K562 (cell line): ENCODE results near the gene PLD1. TPM values are rescaled to one million over a fixed set of nuclear protein-coding genes. Genes with fewer than 3 reads are reported as not detected.

Experiments used
- ATAC-seq: fragments of 200-7000 bp; cut with Tn5 transposase; 3 replicates; pipeline ENCODE4 v1.9.1; 2020; ENCODE audit warnings: moderate library complexity
- BruUV-seq: library from RNA; stranded (reverse); fragments of 400-500 nt; replicated peaks from 2 replicates; lab custom pipeline; 2021; lab: Mats Ljungman, UMichigan
- CTCF ChIA-PET: fragments of 300-600 bp; formaldehyde crosslinking; extraction: SDS; loops from one replicate; lab custom pipeline; 2021; ENCODE audit warnings: low intra/inter-chr PET ratio; lab: Yijun Ruan, JAX
- POLR2A ChIA-PET: fragments of 300-600, 350-650 bp; sonication (Branson Sonifier 250); formaldehyde crosslinking; extraction: SDS; loops from one replicate; lab custom pipeline; 2021; ENCODE audit warnings: antibody characterized with exemption, inconsistent platforms; lab: Yijun Ruan, JAX
- DNase-seq, 4 experiments: peaks; one replicate each; pipeline versions ENCODE4 v3.0.0 to v3.0.0-alpha.2; 2011 to 2018; ENCODE audit warnings: low spot score in 3 of 4, mixed read lengths in 3 of 4; ENCODE audit errors: extremely low read depth in 1 of 4
- FAIRE-seq: peaks from 2 replicates; lab custom pipeline; 2011; peaks lifted over from hg19 to GRCh38; lab: Jason Lieb, UNC
- H2AFZ ChIP-seq: 2 replicates; pipeline ENCODE4 v1.6.0; 2011; ENCODE audit warnings: low read depth, low read length, control low read depth, inconsistent platforms
- H3K27ac ChIP-seq: fragments of 200-600 bp; 3 replicates; pipeline ENCODE4 v1.8.0; 2011; ENCODE audit warnings: low read depth, mild to moderate bottlenecking, control low read depth, inconsistent platforms, low read length, moderate library complexity, mixed read lengths; ENCODE audit errors: extremely low read depth
- H3K27me3 ChIP-seq, 2 experiments: fragments of 300-600 bp in 1 of 2; 2 replicates in 1 of 2; 3 replicates in 1 of 2; pipeline versions ENCODE4 v1.6.0 to v1.8.0; 2011; ENCODE audit warnings: inconsistent platforms in 2 of 2, low read length in 2 of 2, mild to moderate bottlenecking in 1 of 2, mixed read lengths in 1 of 2, moderate library complexity in 1 of 2; ENCODE audit not compliant: control insufficient read depth in 2 of 2, insufficient read depth in 2 of 2
- H3K36me3 ChIP-seq: fragments of 300-600 bp; 3 replicates; pipeline ENCODE4 v1.8.0; 2011; ENCODE audit warnings: mild to moderate bottlenecking, low read length, inconsistent platforms; ENCODE audit not compliant: control insufficient read depth, insufficient read depth
- H3K4me1 ChIP-seq, 2 experiments: fragments of 200-600 bp in 1 of 2; replicated peaks in 1 of 2; 2 replicates in 1 of 2; 3 replicates in 1 of 2; pipeline versions ENCODE4 v1.5.1 to v1.8.0; 2011; ENCODE audit warnings: inconsistent platforms in 2 of 2, low read length in 2 of 2, mild to moderate bottlenecking in 1 of 2, mixed read lengths in 1 of 2, moderate library complexity in 1 of 2; ENCODE audit not compliant: control insufficient read depth in 2 of 2, insufficient read depth in 2 of 2
- H3K4me2 ChIP-seq: 2 replicates; pipeline ENCODE4 v1.6.1; 2011; ENCODE audit warnings: low read length, control low read depth, inconsistent platforms, mixed read lengths; ENCODE audit not compliant: insufficient read depth
- H3K4me3 ChIP-seq: fragments of 200-600 bp; sonication (generic), shearing (Covaris generic); 2 replicates; pipeline ENCODE4 v1.5.1; 2016; ENCODE audit warnings: control low read depth, inconsistent platforms
- H3K79me2 ChIP-seq: fragments of 200-600 bp; 3 replicates; pipeline ENCODE4 v1.8.0; 2011; ENCODE audit warnings: low read length, inconsistent platforms; ENCODE audit not compliant: control insufficient read depth, insufficient read depth
- H3K9ac ChIP-seq, 2 experiments: 2 replicates each; pipeline versions ENCODE4 v1.6.0 to v1.6.1; 2011; ENCODE audit warnings: low read depth in 2 of 2, low read length in 2 of 2, control low read depth in 1 of 2, inconsistent platforms in 1 of 2, mild to moderate bottlenecking in 1 of 2, mixed read lengths in 1 of 2; ENCODE audit not compliant: insufficient read depth in 1 of 2
- H3K9me1 ChIP-seq: one replicate; pipeline ENCODE4 v1.6.0; 2011; ENCODE audit warnings: inconsistent platforms, mild to moderate bottlenecking, low read length, moderate library complexity; ENCODE audit not compliant: control insufficient read depth, insufficient read depth
- H3K9me3 ChIP-seq: replicated peaks from 2 replicates; pipeline ENCODE4 v1.5.1; 2011; ENCODE audit warnings: low read depth, low read length, inconsistent platforms; ENCODE audit not compliant: control insufficient read depth, insufficient read depth
- H4K20me1 ChIP-seq: replicated peaks from 2 replicates; pipeline ENCODE4 v1.6.1; 2011; ENCODE audit warnings: low read length, inconsistent platforms, mixed read lengths; ENCODE audit not compliant: control insufficient read depth, insufficient read depth
- CEBPG ChIP-seq, 3 experiments: fragments of 200-800 bp in 1 of 3; sonication (Bioruptor generic) in 1 of 3; sonication (generic) in 1 of 3; formaldehyde crosslinking in 1 of 3; IDR thresholded peaks in 2 of 3; conservative IDR thresholded peaks in 1 of 3; 2 replicates each; pipeline versions ENCODE4 v1.6.1 to v1.8.0; 2016 to 2022; ENCODE audit warnings: missing compliant biosample characterization in 2 of 3, missing genetic modification characterization in 2 of 3, mild to moderate bottlenecking in 1 of 3, missing genetic modification reagents in 1 of 3
- CTBP1 ChIP-seq: fragments of 450-650 bp; IDR thresholded peaks from 2 replicates; pipeline ENCODE4 v1.6.1; 2016; ENCODE audit warnings: borderline replicate concordance
- GATA2 ChIP-seq: sonication (generic); formaldehyde crosslinking; IDR thresholded peaks from 2 replicates; pipeline ENCODE4 v1.4.0; 2020; ENCODE audit warnings: mild to moderate bottlenecking, missing genetic modification reagents
- HSF4 ChIP-seq: fragments of 250-450 bp; sonication (Bioruptor Pico); IDR thresholded peaks from 2 replicates; pipeline ENCODE4 v2.1.2; 2022; ENCODE audit warnings: mild to moderate bottlenecking, moderate library complexity, borderline replicate concordance
- L3MBTL2 ChIP-seq: fragments of 450-650 bp; IDR thresholded peaks from 2 replicates; pipeline ENCODE4 v1.6.1; 2016; ENCODE audit warnings: mild to moderate bottlenecking, moderate library complexity
- MYBL2 ChIP-seq, 2 experiments: fragments of 450-650 bp in 1 of 2; sonication (generic) in 1 of 2; formaldehyde crosslinking in 1 of 2; IDR thresholded peaks; 2 replicates each; pipeline versions ENCODE4 v1.6.1 to v1.8.1; 2017 to 2022; ENCODE audit warnings: borderline replicate concordance in 1 of 2, inconsistent platforms in 1 of 2, low read depth in 1 of 2, mild to moderate bottlenecking in 1 of 2, missing genetic modification reagents in 1 of 2, moderate library complexity in 1 of 2
- SMARCA4 ChIP-seq: fragments of 450-650 bp; IDR thresholded peaks from 2 replicates; pipeline ENCODE4 v1.6.1; 2016
- SOX6 ChIP-seq: fragments of 450-650 bp; IDR thresholded peaks from 2 replicates; pipeline ENCODE4 v1.6.1; 2014; ENCODE audit warnings: mild to moderate bottlenecking
- SPI1 ChIP-seq: IDR thresholded peaks from 2 replicates; pipeline ENCODE4 v1.6.1; 2011; ENCODE audit warnings: low read depth, low read length, control low read depth, borderline replicate concordance
- TGIF2 ChIP-seq: sonication (generic); formaldehyde crosslinking; IDR thresholded peaks from 2 replicates; pipeline ENCODE4 v1.8.1; 2022; ENCODE audit warnings: mild to moderate bottlenecking, missing genetic modification reagents, moderate library complexity
- WGBS: fragments of 100-300 bp; shearing (Covaris generic); methylation state at CpG from one replicate; pipeline ENCODE4 v1.1.6; 2016; ENCODE audit warnings: low coverage, mixed read lengths; ENCODE audit not compliant: insufficient coverage; ENCODE audit errors: missing lambda C conversion rate; 5-methylcytosine and 5-hydroxymethylcytosine counted together
- in situ Hi-C: fragments of 300-500 bp; cut with MboI; formaldehyde crosslinking; loops from 4 replicates; pipeline ENCODE4 v1.15.0; 2018; ENCODE audit warnings: inconsistent platforms, mixed read lengths
- intact Hi-C: fragments of 100-400 bp; cut with micrococcal nuclease; formaldehyde crosslinking; loops from 2 replicates; pipeline ENCODE4 v1.14.2; 2022
- polyA plus RNA-seq, 8 experiments: library from polyadenylated mRNA; depleted of rRNA in 4 of 8; stranded (reverse) in 5 of 8; unstranded in 3 of 8; fragments of >200 nt; fragmentation: Nextera tagmentation in 2 of 8; fragmentation: Illumina TruSeq in 1 of 8; extraction: Ambion mirVana in 2 of 8; extraction: Trizol in 1 of 8; gene quantifications; 2 replicates each; pipeline versions ENCODE4 v1.2.1 to v1.2.3, GENCODE V29; 2011 to 2014; ENCODE audit warnings: inconsistent platforms in 1 of 8, missing spikeins in 1 of 8
- total RNA-seq, 7 experiments: library from RNA; depleted of rRNA in 6 of 7; stranded (reverse); fragments of >200 nt in 6 of 7; fragmentation: Illumina TruSeq in 2 of 7; extraction: Trizol in 2 of 7; gene quantifications; 2 replicates each; pipeline versions ENCODE4 v1.2.1 to v1.2.3, GENCODE V29; 2011 to 2021; ENCODE audit warnings: low replicate concordance in 1 of 7
- TF ChIP-seq, protein P1 (sequence below): IDR thresholded peaks from 2 replicates; pipeline ENCODE4 v1.6.1; 2011; ENCODE audit warnings: borderline replicate concordance, low read depth, mild to moderate bottlenecking, moderate library complexity, low read length; ENCODE audit not compliant: insufficient read depth, poor library complexity, severe bottlenecking
- TF ChIP-seq, protein P2 (sequence below): fragments of 250-450 bp; sonication (Bioruptor Pico); IDR thresholded peaks from 2 replicates; pipeline ENCODE4 v1.5.0; 2021
- TF ChIP-seq, protein P3 (sequence below): sonication (generic); formaldehyde crosslinking; IDR thresholded peaks from 2 replicates; pipeline ENCODE4 v1.8.1; 2023; ENCODE audit warnings: missing genetic modification reagents, mild to moderate bottlenecking, borderline replicate concordance

PLD1 gene
- total and polyA plus RNA-seq, 9 of the 15 experiments (the other 6 are each of a cell fraction or from before 2014, with no cell fraction given) = 8.4 to 26.1 (median 18.6) TPM

DNA sequence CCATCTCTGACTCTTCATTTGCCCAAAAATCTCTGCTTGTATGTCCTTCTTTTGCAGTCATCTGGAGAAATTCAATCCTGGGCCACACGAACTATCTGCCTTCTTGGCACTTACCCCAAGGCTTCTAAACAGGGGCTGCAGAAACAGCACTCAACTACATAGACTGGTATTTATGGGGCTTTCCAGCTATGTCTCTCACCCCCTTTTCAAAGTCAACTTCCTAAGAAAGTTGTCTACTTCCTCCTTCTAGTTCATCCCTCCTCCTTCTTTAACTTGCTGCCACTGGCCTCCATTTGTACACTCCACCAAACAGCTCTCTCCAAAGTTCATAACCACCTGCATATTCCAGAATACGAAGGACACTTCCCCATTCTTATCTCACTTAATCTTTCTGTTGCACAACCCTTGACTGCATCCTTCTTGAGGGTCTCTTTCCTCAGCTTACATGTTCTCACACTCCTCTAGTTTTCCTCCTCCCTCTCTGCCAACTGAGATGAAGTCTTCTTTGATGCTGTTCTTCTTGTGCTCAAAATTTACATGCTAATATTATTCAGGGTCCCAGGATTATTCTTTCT, 55.2 kb downstream of the PLD1 start:
- ChIA-PET CTCF (no interaction called here), POLR2A (interaction anchor here (0.9 to 1.4 kb wide), 3 partner anchors 9 to 11 kb away, joined by 3 to 6 read pairs (median 4); no protein-coding TSS in a partner anchor)
- Histone ChIP-seq H3K9me1 (no peaks in the 10 kb centered on the region), H2AFZ (no peak overlapping the region), H3K36me3 (no peaks in the 10 kb centered on the region), H3K4me2 (no peak overlapping the region), H3K4me3 (no peak overlapping the region), H3K4me1 (peaks cover 4 to 23% of the 10 kb centered on the region in 2 experiments; a peak in 3 of 5 replicates), H3K27me3 (no peaks in the 10 kb centered on the region; a peak in 1 of 5 replicates), H4K20me1 (peaks cover 11% of the 10 kb centered on the region), H3K9me3 (no peaks in the 10 kb centered on the region), H3K79me2 (no peaks in the 10 kb centered on the region), H3K27ac (no peak overlapping the region), H3K9ac (no peak overlapping the region)
- ATAC-seq (no peak), DNase-seq (no peak), FAIRE-seq (no peak)
- intact Hi-C loops = no loop called here
- 3% methylated on average over 2 of the region's 2 CpGs for WGBS
- no TSS peak for BruUV-seq
- in situ Hi-C loops = no loop called here
- TF ChIP-seq TGIF2 = no peak
- TF ChIP-seq MYBL2 (IDR thresholded peaks at IDR 0.05; ENCODE audit: low read depth) = no peak
- no peak for TF ChIP-seq MYBL2 (CRISPR knock-in tag; IDR thresholded peaks at IDR 0.05; ENCODE audit: borderline replicate concordance)
- 0 out of 2 replicates have a peak, but pooled peaks have one; percentile 24 for TF ChIP-seq SMARCA4
- peak; percentile 47; the same call in 1 of the 2 replicates for TF ChIP-seq CTBP1
- TF ChIP-seq SOX6 = no peak
- TF ChIP-seq CEBPG (CRISPR knock-in tag; IDR thresholded peaks at IDR 0.05) = peak; percentile 64; the same call in 1 of the 2 replicates
- peak; percentile 53 to 70; a peak in 3 of 4 replicates for TF ChIP-seq CEBPG (tag; conservative IDR thresholded peaks at IDR 0.05 in 1 of 2, IDR thresholded peaks at IDR 0.05 in 1 of 2)
- 0 out of 2 replicates have a peak, but pooled peaks have one; percentile 23 for TF ChIP-seq GATA2
- peak; percentile 44 for TF ChIP-seq L3MBTL2
- TF ChIP-seq, protein P1, sequence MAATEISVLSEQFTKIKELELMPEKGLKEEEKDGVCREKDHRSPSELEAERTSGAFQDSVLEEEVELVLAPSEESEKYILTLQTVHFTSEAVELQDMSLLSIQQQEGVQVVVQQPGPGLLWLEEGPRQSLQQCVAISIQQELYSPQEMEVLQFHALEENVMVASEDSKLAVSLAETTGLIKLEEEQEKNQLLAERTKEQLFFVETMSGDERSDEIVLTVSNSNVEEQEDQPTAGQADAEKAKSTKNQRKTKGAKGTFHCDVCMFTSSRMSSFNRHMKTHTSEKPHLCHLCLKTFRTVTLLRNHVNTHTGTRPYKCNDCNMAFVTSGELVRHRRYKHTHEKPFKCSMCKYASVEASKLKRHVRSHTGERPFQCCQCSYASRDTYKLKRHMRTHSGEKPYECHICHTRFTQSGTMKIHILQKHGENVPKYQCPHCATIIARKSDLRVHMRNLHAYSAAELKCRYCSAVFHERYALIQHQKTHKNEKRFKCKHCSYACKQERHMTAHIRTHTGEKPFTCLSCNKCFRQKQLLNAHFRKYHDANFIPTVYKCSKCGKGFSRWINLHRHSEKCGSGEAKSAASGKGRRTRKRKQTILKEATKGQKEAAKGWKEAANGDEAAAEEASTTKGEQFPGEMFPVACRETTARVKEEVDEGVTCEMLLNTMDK = no peak
- TF ChIP-seq, protein P2, sequence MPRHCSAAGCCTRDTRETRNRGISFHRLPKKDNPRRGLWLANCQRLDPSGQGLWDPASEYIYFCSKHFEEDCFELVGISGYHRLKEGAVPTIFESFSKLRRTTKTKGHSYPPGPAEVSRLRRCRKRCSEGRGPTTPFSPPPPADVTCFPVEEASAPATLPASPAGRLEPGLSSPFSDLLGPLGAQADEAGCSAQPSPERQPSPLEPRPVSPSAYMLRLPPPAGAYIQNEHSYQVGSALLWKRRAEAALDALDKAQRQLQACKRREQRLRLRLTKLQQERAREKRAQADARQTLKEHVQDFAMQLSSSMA (CRISPR knock-in tag) = no peak
- TF ChIP-seq SPI1 = peak; percentile 82
- TF ChIP-seq, protein P3, sequence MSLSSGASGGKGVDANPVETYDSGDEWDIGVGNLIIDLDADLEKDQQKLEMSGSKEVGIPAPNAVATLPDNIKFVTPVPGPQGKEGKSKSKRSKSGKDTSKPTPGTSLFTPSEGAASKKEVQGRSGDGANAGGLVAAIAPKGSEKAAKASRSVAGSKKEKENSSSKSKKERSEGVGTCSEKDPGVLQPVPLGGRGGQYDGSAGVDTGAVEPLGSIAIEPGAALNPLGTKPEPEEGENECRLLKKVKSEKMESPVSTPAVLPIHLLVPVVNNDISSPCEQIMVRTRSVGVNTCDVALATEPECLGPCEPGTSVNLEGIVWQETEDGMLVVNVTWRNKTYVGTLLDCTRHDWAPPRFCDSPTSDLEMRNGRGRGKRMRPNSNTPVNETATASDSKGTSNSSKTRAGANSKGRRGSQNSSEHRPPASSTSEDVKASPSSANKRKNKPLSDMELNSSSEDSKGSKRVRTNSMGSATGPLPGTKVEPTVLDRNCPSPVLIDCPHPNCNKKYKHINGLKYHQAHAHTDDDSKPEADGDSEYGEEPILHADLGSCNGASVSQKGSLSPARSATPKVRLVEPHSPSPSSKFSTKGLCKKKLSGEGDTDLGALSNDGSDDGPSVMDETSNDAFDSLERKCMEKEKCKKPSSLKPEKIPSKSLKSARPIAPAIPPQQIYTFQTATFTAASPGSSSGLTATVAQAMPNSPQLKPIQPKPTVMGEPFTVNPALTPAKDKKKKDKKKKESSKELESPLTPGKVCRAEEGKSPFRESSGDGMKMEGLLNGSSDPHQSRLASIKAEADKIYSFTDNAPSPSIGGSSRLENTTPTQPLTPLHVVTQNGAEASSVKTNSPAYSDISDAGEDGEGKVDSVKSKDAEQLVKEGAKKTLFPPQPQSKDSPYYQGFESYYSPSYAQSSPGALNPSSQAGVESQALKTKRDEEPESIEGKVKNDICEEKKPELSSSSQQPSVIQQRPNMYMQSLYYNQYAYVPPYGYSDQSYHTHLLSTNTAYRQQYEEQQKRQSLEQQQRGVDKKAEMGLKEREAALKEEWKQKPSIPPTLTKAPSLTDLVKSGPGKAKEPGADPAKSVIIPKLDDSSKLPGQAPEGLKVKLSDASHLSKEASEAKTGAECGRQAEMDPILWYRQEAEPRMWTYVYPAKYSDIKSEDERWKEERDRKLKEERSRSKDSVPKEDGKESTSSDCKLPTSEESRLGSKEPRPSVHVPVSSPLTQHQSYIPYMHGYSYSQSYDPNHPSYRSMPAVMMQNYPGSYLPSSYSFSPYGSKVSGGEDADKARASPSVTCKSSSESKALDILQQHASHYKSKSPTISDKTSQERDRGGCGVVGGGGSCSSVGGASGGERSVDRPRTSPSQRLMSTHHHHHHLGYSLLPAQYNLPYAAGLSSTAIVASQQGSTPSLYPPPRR (CRISPR knock-in tag) = no peak
- no peak for TF ChIP-seq HSF4 (CRISPR knock-in tag)
